SK-N-SH treated with all-trans-retinoic acid at 6 μM for 48 hours (cell line): ENCODE measurements around the gene CXorf65.

ENCODE experiments used
- CSRNP3 ChIP-seq: fragments of 250-450 bp; sonication (Bioruptor Pico); IDR thresholded peaks from 2 replicates; pipeline ENCODE4 v1.5.1; 2021; ENCODE audit warnings: mild to moderate bottlenecking, moderate library complexity
- GLIS3 ChIP-seq: fragments of 250-450 bp; sonication (Bioruptor Pico); IDR thresholded peaks from 2 replicates; pipeline ENCODE4 v1.5.0; 2020; ENCODE audit warnings: mild to moderate bottlenecking, moderate library complexity
- PATZ1 ChIP-seq: fragments of 250-450 bp; sonication (Bioruptor Pico); IDR thresholded peaks from 2 replicates; pipeline ENCODE4 v1.8.0; 2020; ENCODE audit warnings: mild to moderate bottlenecking, moderate library complexity, borderline replicate concordance
- SNAI2 ChIP-seq: fragments of 250-450 bp; sonication (Bioruptor Pico); IDR thresholded peaks from 2 replicates; pipeline ENCODE4 v1.5.0; 2020; ENCODE audit warnings: mild to moderate bottlenecking, moderate library complexity
- TCF4 ChIP-seq: fragments of 250-450 bp; sonication (Bioruptor Pico); IDR thresholded peaks from 2 replicates; pipeline ENCODE4 v1.8.0; 2021; ENCODE audit warnings: mild to moderate bottlenecking, moderate library complexity, borderline replicate concordance
- TSHZ2 ChIP-seq: fragments of 250-450 bp; sonication (Bioruptor Pico); IDR thresholded peaks from 2 replicates; pipeline ENCODE4 v1.5.0; 2020; ENCODE audit warnings: mild to moderate bottlenecking, moderate library complexity
- ZC3H10 ChIP-seq: fragments of 250-450 bp; sonication (Bioruptor Pico); IDR thresholded peaks from 2 replicates; pipeline ENCODE4 v1.5.1; 2021; ENCODE audit warnings: mild to moderate bottlenecking, moderate library complexity
- ZFP3 ChIP-seq: fragments of 250-450 bp; sonication (Bioruptor Pico); IDR thresholded peaks from 2 replicates; pipeline ENCODE4 v1.5.0; 2020; ENCODE audit warnings: mild to moderate bottlenecking, moderate library complexity
- ZNF565 ChIP-seq: fragments of 450-650 bp; formaldehyde crosslinking; conservative IDR thresholded peaks from 2 replicates; pipeline ENCODE4 v1.5.0; 2020; ENCODE audit warnings: low read depth, mild to moderate bottlenecking, moderate library complexity

DNA sequence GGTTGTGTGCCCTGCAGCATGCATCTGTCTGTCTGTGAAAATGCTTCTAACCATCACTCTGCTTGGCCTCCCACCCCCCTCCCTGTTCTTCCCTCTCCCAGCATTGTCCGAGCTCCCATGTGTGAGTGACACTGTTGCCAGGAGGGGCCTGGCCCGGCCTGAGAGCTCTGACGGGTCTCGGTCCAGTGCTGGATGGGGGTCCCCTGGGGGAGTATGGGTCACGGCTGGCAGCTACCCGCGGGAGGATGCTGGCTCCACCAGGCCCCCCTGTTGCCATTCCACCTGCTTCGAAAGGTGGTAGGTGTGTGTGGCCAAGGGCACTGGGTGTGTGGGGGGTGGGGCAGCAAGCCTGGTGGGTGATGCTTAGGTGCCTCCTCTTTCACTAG, 41.7 kb upstream of the CXorf65 start:
- no peak for TF ChIP-seq ZNF565
- no peak for TF ChIP-seq GLIS3
- no peak for TF ChIP-seq TSHZ2 (CRISPR knock-in tag)
- TF ChIP-seq SNAI2, result no peak
- TF ChIP-seq ZC3H10 (CRISPR knock-in tag), result no peak
- TF ChIP-seq ZFP3 (CRISPR knock-in tag), result no peak
- TF ChIP-seq PATZ1, result no peak
- no peak for TF ChIP-seq TCF4 (CRISPR knock-in tag)
- TF ChIP-seq CSRNP3 (CRISPR knock-in tag), result no peak
